CD4-positive, alpha-beta T cell treated with Interleukin-21 for 1 hour (primary cell): ENCODE measurements around the gene IL21.

Experiments used
- DNase-seq: peaks from one replicate; pipeline ENCODE4 v3.0.0-alpha.2; 2020

Gene IL21

DNA sequence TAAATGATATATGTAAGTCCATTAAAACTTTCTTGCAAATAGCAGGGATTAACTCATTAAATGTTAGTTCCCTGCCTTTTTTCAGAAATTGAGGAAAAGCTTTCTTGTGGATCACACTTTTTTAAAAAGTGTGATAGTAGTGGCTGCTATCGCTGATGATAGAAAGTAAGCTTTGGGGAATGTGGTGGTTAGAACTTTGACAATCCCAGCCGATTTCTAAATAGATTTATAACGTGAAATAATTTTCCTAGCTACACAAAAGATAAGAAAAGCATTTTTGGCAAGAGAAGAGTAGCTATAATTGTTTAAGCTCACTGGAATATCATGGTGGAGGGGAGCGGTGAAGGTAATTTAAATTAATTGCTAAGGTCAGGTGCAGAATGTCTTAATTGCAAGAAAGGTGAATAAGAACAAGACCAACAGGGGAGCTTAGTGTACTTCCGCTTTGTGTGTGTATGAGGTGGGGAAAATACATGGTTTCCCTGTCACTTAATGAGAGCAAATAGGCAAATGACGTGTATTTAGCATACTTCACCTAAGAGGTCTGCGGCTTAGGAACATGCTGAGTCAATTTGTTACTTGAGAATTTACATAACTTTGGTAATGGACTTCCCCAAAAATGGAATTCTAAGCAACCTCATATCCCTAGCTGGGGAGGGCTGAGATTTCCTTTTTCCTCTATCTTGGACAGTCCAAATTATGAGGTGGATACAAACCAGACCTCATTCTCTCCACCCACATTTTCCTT is 11.7 kb upstream of the IL21 start:
- DNase-seq, result peak; percentile 33

- no peak for DNase-seq
Observed at GRCh38 chr4:122625156-122625555, 4.3 kb upstream of the IL21 start.

GRCh38 chr4:122624205-122624604 is 3.3 kb upstream of the IL21 start:
- DNase-seq, result no peak

- DNase-seq, result no peak
Observed at GRCh38 chr4:122623637-122624166, 2.8 kb upstream of the IL21 start.

DNA sequence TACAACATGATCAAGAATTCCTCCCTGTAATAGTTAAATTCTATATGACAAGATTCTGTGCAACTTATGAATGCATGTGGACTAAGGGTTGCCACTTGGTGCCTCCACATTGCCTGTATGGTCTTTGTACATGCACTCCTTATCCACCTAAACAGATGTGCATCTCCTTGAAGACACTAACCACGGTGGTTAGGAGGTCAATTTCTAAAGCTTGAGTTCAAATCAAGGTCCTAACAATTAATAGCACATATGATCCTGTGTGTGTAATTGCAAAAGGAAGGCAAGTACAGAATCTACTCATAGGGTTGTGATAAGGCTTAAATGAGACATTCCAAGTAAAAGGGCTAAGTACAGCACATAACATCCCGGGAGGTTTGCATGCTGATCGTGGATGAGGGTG is 1.5 kb upstream of the IL21 start:
- no peak for DNase-seq

DNA sequence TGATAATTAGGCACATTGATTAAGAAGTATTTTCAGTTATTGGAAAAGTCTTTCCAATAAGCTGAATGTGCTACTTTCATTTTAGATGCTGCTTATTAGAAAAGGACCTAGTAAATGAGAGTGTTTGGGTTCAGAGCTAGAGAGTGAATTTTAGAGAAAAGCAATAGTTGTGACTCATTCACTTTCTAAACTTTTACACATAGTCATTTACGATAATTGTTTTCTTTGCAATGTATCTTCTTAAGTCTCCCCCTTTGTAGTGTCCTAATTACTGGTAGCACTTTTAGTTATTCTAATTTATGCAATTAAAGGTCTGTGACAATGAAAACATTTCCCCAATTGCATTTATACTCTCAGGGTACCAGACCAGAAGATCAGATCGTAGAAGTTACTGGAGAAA is 1.3 kb downstream of the IL21 start:
- no peak for DNase-seq

- no peak for DNase-seq
Observed at GRCh38 chr4:122617597-122618593, 3.0 kb downstream of the IL21 start.

- no peak for DNase-seq
Observed at GRCh38 chr4:122616915-122617596, 3.8 kb downstream of the IL21 start.

- no peak for DNase-seq
Observed at GRCh38 chr4:122614621-122615020, 6.2 kb downstream of the IL21 start.

- no peak for DNase-seq
Observed at GRCh38 chr4:122612540-122612939, 8.3 kb downstream of the IL21 start.

DNA sequence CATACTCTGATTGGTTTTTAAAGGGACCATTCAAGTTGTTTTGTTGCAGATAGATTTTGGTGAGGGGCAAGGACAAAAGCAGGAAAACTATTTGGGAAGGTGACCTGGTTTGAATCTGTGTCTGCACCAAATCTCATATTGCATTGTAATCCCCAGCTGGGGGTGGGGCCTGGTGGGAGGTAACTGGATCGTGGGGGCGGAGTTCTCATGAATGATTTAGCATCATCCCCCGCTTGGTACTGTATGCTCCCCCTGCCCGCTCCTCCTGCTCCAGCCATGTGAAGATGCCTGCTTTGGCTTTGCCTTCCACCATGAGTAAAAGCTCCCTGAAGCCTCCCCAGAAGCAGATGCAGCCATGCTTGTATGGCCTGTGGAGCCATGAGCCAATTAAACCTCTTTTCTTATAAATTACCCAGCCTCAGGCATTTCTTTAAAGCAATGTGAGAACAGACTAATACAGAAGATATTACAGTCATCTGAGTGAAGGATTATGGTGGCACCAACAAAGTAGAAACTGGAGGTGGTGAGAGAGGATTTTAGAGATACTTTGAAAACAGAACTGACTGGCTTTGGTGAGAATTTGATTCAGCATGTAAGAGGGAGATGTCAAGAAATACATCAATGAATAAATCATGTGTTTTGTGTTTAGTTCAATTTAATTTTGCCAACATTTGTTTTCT is 14.4 kb downstream of the IL21 start:
- DNase-seq, result no peak

DNA sequence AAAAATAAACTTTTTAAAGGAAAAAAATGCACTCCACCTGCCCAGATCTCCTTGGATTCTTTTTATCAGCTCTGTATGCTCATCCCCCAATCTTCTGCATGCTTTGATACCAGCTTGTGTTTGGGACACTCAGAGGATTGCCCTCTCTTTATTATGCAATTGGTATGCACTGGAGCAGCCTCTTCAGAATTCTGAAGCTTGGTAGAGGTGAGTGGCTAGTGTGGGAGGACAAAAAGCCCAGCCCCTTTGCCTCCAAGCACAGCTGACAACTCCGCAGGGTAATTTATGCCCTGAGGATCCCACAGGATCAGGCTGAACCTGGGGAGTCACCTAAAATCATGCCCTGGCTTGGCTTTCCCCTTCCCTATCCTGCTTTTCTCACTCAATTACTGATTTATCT is 16.7 kb downstream of the IL21 start:
- no peak for DNase-seq

- DNase-seq, result no peak
Observed at GRCh38 chr4:122603156-122603574, 17.7 kb downstream of the IL21 start.

DNA sequence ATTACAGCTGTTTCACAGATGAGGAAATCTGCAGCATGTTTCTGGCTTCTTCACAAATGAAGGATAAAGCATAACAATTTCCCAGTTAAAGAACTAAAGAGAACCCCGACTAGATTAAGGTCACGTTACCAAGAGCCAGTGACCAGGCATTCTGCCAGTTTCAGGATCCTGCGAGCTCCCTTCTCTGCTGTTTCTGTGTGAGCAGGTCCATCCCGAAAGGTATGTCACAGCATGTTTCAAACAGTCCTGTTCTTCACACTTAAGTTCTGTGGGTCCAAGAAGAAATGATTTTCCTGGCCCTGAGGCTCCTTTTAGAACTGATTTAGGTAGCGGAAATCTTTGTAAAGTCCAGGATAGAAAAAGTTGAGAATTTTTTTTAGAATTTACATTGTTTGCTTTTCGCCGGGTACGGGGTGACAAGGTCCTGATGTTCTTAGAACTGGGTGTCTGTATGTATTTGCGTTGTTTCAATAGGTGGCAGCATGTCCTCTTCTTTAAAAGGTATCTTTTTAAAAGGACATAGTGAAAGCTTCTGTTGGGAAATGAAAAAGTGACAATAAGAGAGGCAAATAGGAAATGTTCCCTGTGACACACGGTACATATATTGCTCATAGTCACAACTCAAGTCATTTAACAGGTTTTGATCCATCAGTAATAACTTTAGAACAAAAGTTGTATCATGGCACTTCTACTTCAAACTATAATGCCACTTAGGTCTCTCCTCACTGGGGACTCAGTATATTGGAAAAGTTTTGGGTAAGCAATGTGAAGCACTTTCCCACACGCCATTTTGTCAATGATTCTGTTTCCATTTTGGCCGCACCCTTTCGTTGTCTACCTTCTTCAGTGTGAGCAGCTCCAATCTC is 18.4 kb downstream of the IL21 start:
- peak; percentile 37 for DNase-seq

GRCh38 chr4:122591196-122591595 is 29.7 kb downstream of the IL21 start:
- DNase-seq, result no peak

- no peak for DNase-seq
Observed at GRCh38 chr4:122588453-122589238, 32.2 kb downstream of the IL21 start.

DNA sequence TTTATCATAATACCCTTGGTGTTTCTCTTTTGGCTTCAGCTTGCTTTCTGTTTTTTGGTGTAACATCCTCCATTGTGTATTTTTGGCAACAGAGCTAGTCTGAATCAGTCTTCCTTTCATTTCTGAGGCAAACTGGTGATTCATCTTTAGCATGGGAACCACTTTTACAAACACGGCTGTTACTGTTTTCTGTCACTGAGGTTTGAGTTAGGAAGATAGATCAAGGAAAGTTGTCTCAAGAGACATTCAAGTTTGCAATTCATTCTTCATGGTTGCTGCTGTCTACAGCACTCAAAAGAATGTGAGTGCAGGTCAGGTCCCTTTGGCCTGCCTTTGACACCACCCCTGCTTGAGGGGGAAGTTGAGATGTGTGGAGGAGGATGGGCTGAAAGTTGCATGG is 36.3 kb downstream of the IL21 start:
- DNase-seq, result no peak

DNA sequence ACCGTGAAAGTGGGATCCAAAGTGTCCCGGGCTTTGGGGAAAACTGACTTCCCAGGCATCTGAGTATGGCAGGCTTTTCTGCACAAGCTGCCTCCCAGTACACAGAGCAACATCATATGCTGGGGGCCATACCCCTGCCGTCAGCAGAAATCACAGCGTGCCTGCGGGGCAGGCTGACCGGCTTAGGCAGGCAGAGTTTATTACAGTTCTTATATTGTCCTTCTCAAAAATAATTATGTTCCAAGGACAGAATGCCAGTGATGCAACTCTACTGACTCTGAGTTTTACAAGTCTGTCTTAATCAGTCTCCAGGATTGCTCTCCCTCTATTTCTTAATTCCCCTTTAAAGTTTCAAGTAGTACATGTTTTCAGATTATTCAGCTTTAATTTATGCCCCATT is 37.0 kb downstream of the IL21 start:
- no peak for DNase-seq

GRCh38 chr4:122577808-122578781 is 42.8 kb downstream of the IL21 start:
- peak; percentile 75 for DNase-seq
